ENCODE data around the gene MYH9.
"Not testable (repeated sequence)": the region's sequence is repeated elsewhere in the genome, so short reads cannot be mapped to it uniquely, and the experiment has no call there.

The MYH9 gene

GRCh38 chr22:36306227-36306626, 81.5 kb downstream of the MYH9 start:
- no peak for DNase-seq

- no peak for DNase-seq
Observed at GRCh38 chr22:36305813-36306212, 82.0 kb downstream of the MYH9 start.

- DNase-seq: no peak
Observed at GRCh38 chr22:36304429-36304828, 83.3 kb downstream of the MYH9 start.

- DNase-seq: no peak
Observed at GRCh38 chr22:36303874-36304273, 83.9 kb downstream of the MYH9 start.

GRCh38 chr22:36303115-36303467, 84.7 kb downstream of the MYH9 start:
- DNase-seq: no peak

GRCh38 chr22:36302439-36303114, 85.2 kb downstream of the MYH9 start:
- no peak for DNase-seq

- DNase-seq: no peak
Observed at GRCh38 chr22:36301851-36302250, 85.9 kb downstream of the MYH9 start.

GRCh38 chr22:36301384-36301828, 86.4 kb downstream of the MYH9 start:
- peak; percentile 83 for DNase-seq

- no peak for DNase-seq
Observed at GRCh38 chr22:36300396-36301212, 87.2 kb downstream of the MYH9 start.

- no peak for DNase-seq
Observed at GRCh38 chr22:36299911-36300310, 87.9 kb downstream of the MYH9 start.

- no peak for DNase-seq
Observed at GRCh38 chr22:36299295-36299694, 88.5 kb downstream of the MYH9 start.

- DNase-seq: no peak
Observed at GRCh38 chr22:36298601-36299000, 89.2 kb downstream of the MYH9 start.

GRCh38 chr22:36298118-36298517, 89.6 kb downstream of the MYH9 start:
- no peak for DNase-seq

GRCh38 chr22:36297568-36297967, 90.2 kb downstream of the MYH9 start:
- no peak for DNase-seq

GRCh38 chr22:36296690-36297089, 91.1 kb downstream of the MYH9 start:
- no peak for DNase-seq

- DNase-seq: no peak
Observed at GRCh38 chr22:36295247-36295646, 92.5 kb downstream of the MYH9 start.

GRCh38 chr22:36294801-36295200, 93.0 kb downstream of the MYH9 start:
- no peak for DNase-seq

GRCh38 chr22:36294293-36294620, 93.5 kb downstream of the MYH9 start:
- DNase-seq: no peak

- DNase-seq: no peak
Observed at GRCh38 chr22:36293606-36294292, 94.0 kb downstream of the MYH9 start.

- no peak for DNase-seq
Observed at GRCh38 chr22:36292823-36293530, 94.8 kb downstream of the MYH9 start.

- DNase-seq: no peak
Observed at GRCh38 chr22:36291831-36292740, 95.7 kb downstream of the MYH9 start.

- not testable (repeated sequence) for DNase-seq
Observed at GRCh38 chr22:36290391-36291075, 97.2 kb downstream of the MYH9 start.
